Prostate gland (tissue), 2 donors: Measurements from ENCODE around the gene CEP112. TPM values are rescaled to one million over a fixed set of nuclear protein-coding genes. Genes with fewer than 3 reads are reported as not detected.

Experiments
- DNase-seq: peaks from one replicate; pipeline ENCODE4 v3.0.0-alpha.2; 2019; ENCODE audit warnings: low spot score
- H3K27ac ChIP-seq, 2 donors: fragments of 200-600 bp; sonication (generic); 2 replicates each; pipeline ENCODE4 v1.5.1; 2017 to 2019
- H3K27me3 ChIP-seq: fragments of 200-600 bp; sonication (generic); replicated peaks from 2 replicates; pipeline ENCODE4 v1.5.1; 2019; ENCODE audit not compliant: insufficient read depth
- H3K36me3 ChIP-seq, 2 donors: fragments of 200-600 bp; sonication (generic); 1 replicate in 1 of 2; 2 replicates in 1 of 2; pipeline versions ENCODE4 v1.5.1 to v1.8.1; 2017 to 2019
- H3K4me1 ChIP-seq: fragments of 200-600 bp; sonication (generic); replicated peaks from 2 replicates; pipeline ENCODE4 v1.5.1; 2019
- H3K4me3 ChIP-seq, 2 donors: fragments of 200-600 bp; sonication (generic); 2 replicates each; pipeline ENCODE4 v1.5.1; 2017 to 2019
- H3K9me3 ChIP-seq: fragments of 200-600 bp; sonication (generic); 2 replicates; pipeline ENCODE4 v1.5.1; 2017
- POLR2A ChIP-seq: fragments of 450-650 bp; IDR thresholded peaks from one replicate; pipeline ENCODE4 v1.6.1; 2016; ENCODE audit warnings: antibody characterized with exemption, mild to moderate bottlenecking
- POLR2AphosphoS5 ChIP-seq: sonication (generic); formaldehyde crosslinking; IDR thresholded peaks from one replicate; pipeline ENCODE4 v1.6.1; 2017; ENCODE audit warnings: antibody characterized with exemption
- WGBS: methylation state at CpG from one replicate; pipeline ENCODE4 v1.1.5; 2018; 5-methylcytosine and 5-hydroxymethylcytosine counted together
- intact Hi-C: fragments of 100-400 bp; cut with DNase I; formaldehyde crosslinking; loops from one replicate; pipeline ENCODE4 v1.14.2; 2022
- total RNA-seq, 2 donors: library from RNA; depleted of rRNA; stranded (reverse); fragments of >200 nt; gene quantifications; one replicate each; pipeline ENCODE4 v1.1.0, GENCODE V29; 2016
- TF ChIP-seq, protein P1 (sequence below), 4 experiments: fragments of 200-600 bp in 2 of 4; fragments of 450-650 bp in 2 of 4; sonication (generic) in 2 of 4; IDR thresholded peaks; 1 replicate in 3 of 4; 2 replicates in 1 of 4; pipeline ENCODE4 v1.5.1; 2016 to 2019; ENCODE audit warnings: antibody characterized with exemption in 4 of 4, mild to moderate bottlenecking in 2 of 4, moderate library complexity in 2 of 4

Gene CEP112
- total RNA-seq, 2 donors from 2014 or later: 2.3 to 22.8 TPM

- H3K27me3 ChIP-seq: no peaks in the 10 kb centered on the region
- intact Hi-C loops: no loop called here
- TF ChIP-seq POLR2A (no peak), POLR2AphosphoS5 (no peak)
- TF ChIP-seq, protein P1, sequence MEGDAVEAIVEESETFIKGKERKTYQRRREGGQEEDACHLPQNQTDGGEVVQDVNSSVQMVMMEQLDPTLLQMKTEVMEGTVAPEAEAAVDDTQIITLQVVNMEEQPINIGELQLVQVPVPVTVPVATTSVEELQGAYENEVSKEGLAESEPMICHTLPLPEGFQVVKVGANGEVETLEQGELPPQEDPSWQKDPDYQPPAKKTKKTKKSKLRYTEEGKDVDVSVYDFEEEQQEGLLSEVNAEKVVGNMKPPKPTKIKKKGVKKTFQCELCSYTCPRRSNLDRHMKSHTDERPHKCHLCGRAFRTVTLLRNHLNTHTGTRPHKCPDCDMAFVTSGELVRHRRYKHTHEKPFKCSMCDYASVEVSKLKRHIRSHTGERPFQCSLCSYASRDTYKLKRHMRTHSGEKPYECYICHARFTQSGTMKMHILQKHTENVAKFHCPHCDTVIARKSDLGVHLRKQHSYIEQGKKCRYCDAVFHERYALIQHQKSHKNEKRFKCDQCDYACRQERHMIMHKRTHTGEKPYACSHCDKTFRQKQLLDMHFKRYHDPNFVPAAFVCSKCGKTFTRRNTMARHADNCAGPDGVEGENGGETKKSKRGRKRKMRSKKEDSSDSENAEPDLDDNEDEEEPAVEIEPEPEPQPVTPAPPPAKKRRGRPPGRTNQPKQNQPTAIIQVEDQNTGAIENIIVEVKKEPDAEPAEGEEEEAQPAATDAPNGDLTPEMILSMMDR (IDR thresholded peaks at IDR 0.05): no peak
- H3K9me3 ChIP-seq: no peaks in the 10 kb centered on the region
- 63% methylated on average over 5 of the region's 5 CpGs for WGBS
- H3K4me3 ChIP-seq: no peak overlapping the region
- DNase-seq: no peak
- no peaks in the 10 kb centered on the region for H3K4me1 ChIP-seq
- H3K36me3 ChIP-seq: no peaks in the 10 kb centered on the region
- no peak overlapping the region for H3K27ac ChIP-seq
These were observed 23.1 kb upstream of the CEP112 start for GRCh38 chr17:66214884-66215528.

GRCh38 chr17:66211047-66211810 lies 19.3 kb upstream of the CEP112 start:
- H3K9me3 ChIP-seq: no peaks in the 10 kb centered on the region
- TF ChIP-seq, protein P1 (IDR thresholded peaks at IDR 0.05): no peak
- TF ChIP-seq POLR2AphosphoS5: no peak
- no peak for TF ChIP-seq POLR2A
- H3K27me3 ChIP-seq: no peaks in the 10 kb centered on the region
- no peak overlapping the region for H3K4me3 ChIP-seq
- 91% methylated on average over 9 of the region's 9 CpGs for WGBS
- no peaks in the 10 kb centered on the region for H3K4me1 ChIP-seq
- H3K36me3 ChIP-seq: no peaks in the 10 kb centered on the region
- no peak for DNase-seq
- H3K27ac ChIP-seq: no peak overlapping the region
- intact Hi-C loops: no loop called here

DNA sequence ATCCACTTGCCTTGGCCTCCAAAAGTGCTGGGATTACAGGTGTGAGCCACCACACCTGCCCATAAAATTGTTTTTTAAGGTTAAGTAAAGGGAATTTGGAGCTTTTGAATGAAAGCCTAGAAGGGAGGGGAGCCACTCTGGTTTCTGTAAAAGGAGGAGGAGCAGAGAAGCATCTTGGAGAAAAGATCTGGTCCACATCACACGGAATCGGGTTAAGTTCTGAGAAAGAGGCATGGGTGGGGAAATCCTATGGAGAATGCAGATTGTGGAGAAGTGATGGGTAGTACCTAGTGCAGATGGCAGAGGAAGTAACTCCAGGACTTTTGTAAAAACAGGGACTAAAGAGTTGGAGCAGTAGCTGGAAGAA lies 18.3 kb upstream of the CEP112 start:
- Histone ChIP-seq H3K27ac (no peak overlapping the region), H3K9me3 (no peaks in the 10 kb centered on the region), H3K4me3 (no peak overlapping the region), H3K4me1 (no peaks in the 10 kb centered on the region), H3K27me3 (no peaks in the 10 kb centered on the region), H3K36me3 (no peaks in the 10 kb centered on the region)
- TF ChIP-seq POLR2AphosphoS5 (no peak), POLR2A (no peak)
- TF ChIP-seq, protein P1 (IDR thresholded peaks at IDR 0.05): no peak
- no peak for DNase-seq
- intact Hi-C loops: no loop called here
- 93% methylated on average over 2 of the region's 2 CpGs for WGBS

DNA sequence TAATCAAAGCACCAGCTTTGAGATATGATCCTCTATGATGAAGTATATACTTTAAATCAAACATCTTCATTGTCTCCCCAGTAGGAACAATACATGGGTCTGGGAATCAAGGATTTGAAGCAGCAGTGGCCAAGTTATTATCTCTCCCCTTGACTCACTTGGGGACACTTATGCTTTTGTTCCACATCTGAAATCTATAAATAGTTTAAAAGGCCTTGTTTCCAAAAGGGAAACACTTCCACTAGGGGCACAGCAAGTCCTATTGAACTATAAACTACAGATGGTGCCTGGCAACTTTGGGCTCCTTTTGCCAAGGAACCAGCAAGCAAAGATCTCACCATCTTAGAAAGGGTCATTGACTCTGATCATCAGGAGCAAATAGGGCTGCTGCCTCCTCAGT lies 16.0 kb upstream of the CEP112 start:
- intact Hi-C loops: loop anchor here (10.0 kb wide), 1 partner anchor 697 kb away; no protein-coding TSS in a partner anchor
- no peak overlapping the region for H3K4me3 ChIP-seq

More for the DNA sequence above, 16.0 kb upstream of the CEP112 start:
- TF ChIP-seq, protein P1 (IDR thresholded peaks at IDR 0.05): no peak
- TF ChIP-seq POLR2AphosphoS5 (no peak), POLR2A (no peak)
- Histone ChIP-seq H3K36me3 (no peaks in the 10 kb centered on the region), H3K27me3 (no peaks in the 10 kb centered on the region), H3K9me3 (no peaks in the 10 kb centered on the region), H3K27ac (no peak overlapping the region), H3K4me1 (no peaks in the 10 kb centered on the region)
- DNase-seq: no peak
